Measurements from ENCODE around the gene USP12.

Gene USP12

GRCh38 chr13:27170516-27171243 is 931 bp downstream of the USP12 start:
- no peaks in the 10 kb centered on the region for H3K36me3 ChIP-seq (ENCODE audit: insufficient read depth, low read length)
- H3F3A ChIP-seq (ENCODE audit: low read depth) = peaks cover 5% of the 10 kb centered on the region; the same call in 1 of the 2 replicates
- peaks cover 54% of the 10 kb centered on the region for H3K79me2 ChIP-seq (ENCODE audit: insufficient read depth, low read length)
- H3K9me3 ChIP-seq (ENCODE audit: insufficient read depth, low read depth, low read length) = no peaks in the 10 kb centered on the region
- no peak for TF ChIP-seq CTCF (conservative IDR thresholded peaks at IDR 0.05; ENCODE audit: low read length)
- no peak for TF ChIP-seq EZH2phosphoT487 (IDR thresholded peaks at IDR 0.05; ENCODE audit: borderline replicate concordance)
- no peaks in the 10 kb centered on the region for H3K9me2 ChIP-seq (replicated peaks; ENCODE audit: low read depth, low read length)
- H4K20me1 ChIP-seq (ENCODE audit: insufficient read depth, low read length, poor library complexity, severe bottlenecking) = peaks cover 52% of the 10 kb centered on the region
- peak overlapping the region; percentile 77 for H3K9ac ChIP-seq (ENCODE audit: low read depth, low read length, poor library complexity, severe bottlenecking)
- peaks cover 41% of the 10 kb centered on the region for H3K4me1 ChIP-seq (ENCODE audit: insufficient read depth, low read length, poor library complexity, severe bottlenecking)
- H2AFZ ChIP-seq (ENCODE audit: low read length) = 0 out of 2 replicates have a peak overlapping the region, but pooled peaks have one; percentile 30
- H3K4me2 ChIP-seq (ENCODE audit: low read depth, low read length, poor library complexity, severe bottlenecking) = peak overlapping the region; percentile 82
- no peaks in the 10 kb centered on the region for H3K27me3 ChIP-seq (ENCODE audit: insufficient read depth, low read length, poor library complexity, severe bottlenecking)
- peak overlapping the region; percentile 89 for H3K4me3 ChIP-seq (ENCODE audit: low read length, poor library complexity, severe bottlenecking)

- Histone ChIP-seq H3K79me2 (ENCODE audit: insufficient read depth, low read length) (peaks cover 59% of the 10 kb centered on the region), H3K4me3 (ENCODE audit: low read length, poor library complexity, severe bottlenecking) (peak overlapping the region; percentile 89), H3K9me2 (replicated peaks; ENCODE audit: low read depth, low read length) (no peaks in the 10 kb centered on the region), H3K36me3 (ENCODE audit: insufficient read depth, low read length) (no peaks in the 10 kb centered on the region), H3K9ac (ENCODE audit: low read depth, low read length, poor library complexity, severe bottlenecking) (peak overlapping the region; percentile 77), H3K9me3 (ENCODE audit: insufficient read depth, low read depth, low read length) (no peaks in the 10 kb centered on the region), H4K20me1 (ENCODE audit: insufficient read depth, low read length, poor library complexity, severe bottlenecking) (peaks cover 57% of the 10 kb centered on the region), H3F3A (ENCODE audit: low read depth) (peaks cover 5% of the 10 kb centered on the region; the same call in 1 of the 2 replicates), H3K27me3 (ENCODE audit: insufficient read depth, low read length, poor library complexity, severe bottlenecking) (no peaks in the 10 kb centered on the region), H3K4me2 (ENCODE audit: low read depth, low read length, poor library complexity, severe bottlenecking) (peak overlapping the region; percentile 82), H2AFZ (ENCODE audit: low read length) (no peak overlapping the region), H3K4me1 (ENCODE audit: insufficient read depth, low read length, poor library complexity, severe bottlenecking) (peaks cover 46% of the 10 kb centered on the region)
- TF ChIP-seq EZH2phosphoT487 (IDR thresholded peaks at IDR 0.05; ENCODE audit: borderline replicate concordance) (no peak), CTCF (conservative IDR thresholded peaks at IDR 0.05; ENCODE audit: low read length) (no peak)
These were observed 1.4 kb downstream of the USP12 start for GRCh38 chr13:27170221-27170515.

- Histone ChIP-seq H3K9ac (ENCODE audit: low read depth, low read length, poor library complexity, severe bottlenecking) (peak overlapping the region; percentile 77), H3K27me3 (ENCODE audit: insufficient read depth, low read length, poor library complexity, severe bottlenecking) (no peaks in the 10 kb centered on the region), H3K4me2 (ENCODE audit: low read depth, low read length, poor library complexity, severe bottlenecking) (peak overlapping the region; percentile 82), H2AFZ (ENCODE audit: low read length) (no peak overlapping the region), H3K79me2 (ENCODE audit: insufficient read depth, low read length) (peaks cover 70% of the 10 kb centered on the region), H3K9me3 (ENCODE audit: insufficient read depth, low read depth, low read length) (no peaks in the 10 kb centered on the region), H3K36me3 (ENCODE audit: insufficient read depth, low read length) (no peaks in the 10 kb centered on the region), H3K4me3 (ENCODE audit: low read length, poor library complexity, severe bottlenecking) (peak overlapping the region; percentile 89), H4K20me1 (ENCODE audit: insufficient read depth, low read length, poor library complexity, severe bottlenecking) (peaks cover 68% of the 10 kb centered on the region), H3F3A (ENCODE audit: low read depth) (peaks cover 5% of the 10 kb centered on the region; the same call in 1 of the 2 replicates), H3K4me1 (ENCODE audit: insufficient read depth, low read length, poor library complexity, severe bottlenecking) (peaks cover 56% of the 10 kb centered on the region), H3K9me2 (replicated peaks; ENCODE audit: low read depth, low read length) (no peaks in the 10 kb centered on the region)
- TF ChIP-seq EZH2phosphoT487 (IDR thresholded peaks at IDR 0.05; ENCODE audit: borderline replicate concordance) (no peak), CTCF (conservative IDR thresholded peaks at IDR 0.05; ENCODE audit: low read length) (no peak)
These were observed 2.5 kb downstream of the USP12 start for GRCh38 chr13:27168906-27169657.

All from Loucy (cell line).